PFSK-1 (cell line): ENCODE measurements around the gene MAGOH.

ENCODE experiments used
- FOXP2 ChIP-seq: optimal IDR thresholded peaks from 2 replicates; pipeline ENCODE3; 2011; ENCODE audit warnings: borderline replicate concordance, control low read depth, inconsistent platforms; ENCODE audit not compliant: insufficient read depth; ENCODE audit errors: extremely low read length, extremely low read depth
- POLR2AphosphoS5 ChIP-seq: IDR thresholded peaks from 2 replicates; pipeline ENCODE4 v1.6.1; 2012; ENCODE audit warnings: low read depth, mild to moderate bottlenecking, control low read depth, low read length, moderate library complexity
- REST ChIP-seq, 2 experiments: IDR thresholded peaks; 2 replicates each; pipeline versions ENCODE4 v1.6.1 to v1.8.0; 2011 to 2012; ENCODE audit warnings: low read depth in 2 of 2, low read length in 2 of 2, control low read depth in 1 of 2, inconsistent platforms in 1 of 2, mild to moderate bottlenecking in 1 of 2, moderate library complexity in 1 of 2; ENCODE audit not compliant: insufficient read depth in 1 of 2
- SIN3A ChIP-seq: IDR thresholded peaks from 2 replicates; pipeline ENCODE4 v1.6.1; 2012; ENCODE audit warnings: mild to moderate bottlenecking, low read length, moderate library complexity, borderline replicate concordance; ENCODE audit not compliant: insufficient read depth
- TAF1 ChIP-seq: IDR thresholded peaks from 2 replicates; pipeline ENCODE4 v1.6.1; 2012; ENCODE audit warnings: low read length, control low read depth, borderline replicate concordance; ENCODE audit not compliant: insufficient read depth

The MAGOH gene

DNA sequence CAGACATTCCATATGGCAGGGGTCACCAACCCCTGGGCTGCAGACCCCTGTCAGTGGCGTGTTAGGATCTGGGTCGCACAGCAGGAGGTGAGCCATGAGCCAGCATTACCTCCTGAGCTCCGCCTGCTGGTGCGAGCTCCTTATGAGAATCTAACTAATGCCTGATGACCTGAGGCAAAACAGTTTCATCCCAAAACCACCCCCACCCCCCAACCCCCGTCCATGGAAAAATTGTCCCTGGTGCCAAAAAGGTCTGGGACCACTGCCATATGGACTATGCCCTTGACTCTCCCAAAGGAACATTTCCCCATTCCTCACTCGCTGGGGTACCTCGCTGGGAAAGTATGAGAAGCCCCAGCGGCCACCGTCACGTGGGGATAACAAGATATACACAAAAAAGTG, 48.1 kb downstream of the MAGOH start:
- no peak for TF ChIP-seq FOXP2
- no peak for TF ChIP-seq REST (IDR thresholded peaks at IDR 0.05; ENCODE audit: insufficient read depth in 1 of 2, low read depth in 2 of 2, low read length in 2 of 2)
- no peak for TF ChIP-seq POLR2AphosphoS5
- TF ChIP-seq SIN3A: no peak
- TF ChIP-seq TAF1: no peak

DNA sequence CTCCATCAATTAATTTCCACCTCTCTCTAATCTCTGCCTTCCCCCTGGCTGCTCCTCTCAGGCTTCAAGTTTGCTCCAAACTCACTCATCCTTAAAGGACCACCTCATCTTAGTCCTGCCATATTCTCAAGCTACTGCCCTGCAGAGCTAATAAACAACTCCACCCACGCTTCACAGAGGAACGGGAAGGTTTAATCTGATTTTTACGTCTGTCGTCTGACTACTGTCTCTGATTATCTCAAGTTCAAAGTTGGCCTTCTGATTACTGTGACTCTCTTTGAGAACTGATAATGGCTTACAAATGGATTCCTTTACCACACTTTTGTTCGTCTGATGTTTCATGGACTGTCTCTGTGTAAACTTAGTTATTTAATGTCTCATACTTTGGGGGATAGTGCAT, 49.3 kb downstream of the MAGOH start:
- no peak for TF ChIP-seq TAF1
- TF ChIP-seq REST (IDR thresholded peaks at IDR 0.05; ENCODE audit: insufficient read depth in 1 of 2, low read depth in 2 of 2, low read length in 2 of 2): no peak
- TF ChIP-seq POLR2AphosphoS5: no peak
- TF ChIP-seq SIN3A: no peak
- TF ChIP-seq FOXP2: no peak

- no peak for TF ChIP-seq REST (IDR thresholded peaks at IDR 0.05; ENCODE audit: insufficient read depth in 1 of 2, low read depth in 2 of 2, low read length in 2 of 2)
- no peak for TF ChIP-seq POLR2AphosphoS5
- no peak for TF ChIP-seq TAF1
These were observed 50.2 kb downstream of the MAGOH start for GRCh38 chr1:53188099-53188498.

DNA sequence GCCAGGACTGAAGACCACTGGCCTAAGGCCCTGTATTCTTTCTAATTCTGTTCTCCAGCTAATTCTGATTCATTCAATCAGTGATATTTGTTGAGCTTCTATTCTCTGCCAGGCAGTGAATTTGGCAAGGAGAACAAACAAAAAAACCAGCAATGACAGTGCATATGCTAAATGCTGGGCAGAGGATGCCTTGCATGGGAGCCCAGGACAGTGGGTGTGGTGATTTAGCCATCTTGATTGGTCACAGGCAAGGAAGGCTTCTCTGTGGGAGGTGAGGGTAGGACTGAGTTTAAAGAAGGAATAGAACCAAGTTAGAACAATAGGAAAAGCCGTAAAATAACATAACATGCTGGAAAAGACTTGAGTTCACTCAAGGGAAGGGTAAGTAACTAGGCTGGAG, 50.9 kb downstream of the MAGOH start:
- no peak for TF ChIP-seq SIN3A
- TF ChIP-seq TAF1: no peak

DNA sequence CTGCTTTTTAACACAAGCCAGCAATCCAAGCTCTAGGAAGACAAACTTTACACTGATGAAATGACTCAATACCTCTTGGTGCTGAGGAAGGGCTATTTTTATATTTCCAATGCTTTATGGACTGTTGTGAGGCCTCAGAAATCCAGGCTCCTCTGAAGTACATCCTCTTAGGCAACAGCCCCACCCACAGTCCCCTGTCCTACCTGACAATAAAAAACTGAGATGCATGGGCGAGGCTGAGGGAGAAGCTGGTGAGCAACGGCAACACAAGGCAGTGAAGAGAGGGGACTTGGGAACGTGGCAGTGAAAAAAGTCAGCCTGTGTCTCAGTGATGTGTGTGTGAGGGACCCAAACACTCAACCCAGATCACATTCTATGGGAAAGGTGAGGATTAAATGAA, 51.8 kb downstream of the MAGOH start:
- TF ChIP-seq TAF1: no peak
- TF ChIP-seq SIN3A: no peak
- no peak for TF ChIP-seq POLR2AphosphoS5
- TF ChIP-seq FOXP2: no peak
- no peak for TF ChIP-seq REST (IDR thresholded peaks at IDR 0.05; ENCODE audit: insufficient read depth in 1 of 2, low read depth in 2 of 2, low read length in 2 of 2)
